Astrocyte (in vitro differentiated cells and primary cell): ENCODE data around the gene GINS2.

Experiments used
- CTCF ChIP-seq: IDR thresholded peaks from 2 replicates; pipeline ENCODE4 v1.5.1; 2011; ENCODE audit warnings: low read depth, mild to moderate bottlenecking, inconsistent platforms, low read length, moderate library complexity; ENCODE audit not compliant: insufficient read depth
- EZH2 ChIP-seq: IDR thresholded peaks from 2 replicates; pipeline ENCODE4 v1.6.1; 2012; ENCODE audit warnings: mild to moderate bottlenecking, low read length, inconsistent platforms; ENCODE audit not compliant: insufficient read depth

GRCh38 chr16:85639529-85640253 lies 49.1 kb downstream of the GINS2 start:
- TF ChIP-seq CTCF, result no peak
- TF ChIP-seq EZH2, result no peak
